GM12873 (cell line): ENCODE measurements around the gene GOLGA5.

Experiments
- CTCF ChIP-seq: IDR thresholded peaks from 2 replicates; pipeline ENCODE4 v1.5.1; 2012; ENCODE audit warnings: low read depth, mild to moderate bottlenecking, moderate library complexity, low read length, control low read depth; ENCODE audit not compliant: insufficient read depth; ENCODE audit errors: missing control alignments

GOLGA5 gene

GRCh38 chr14:92860049-92860840 lies 66.1 kb downstream of the GOLGA5 start:
- TF ChIP-seq CTCF: no peak

GRCh38 chr14:92861856-92862745 lies 68.0 kb downstream of the GOLGA5 start:
- TF ChIP-seq CTCF: no peak

GRCh38 chr14:92863286-92864080 lies 69.4 kb downstream of the GOLGA5 start:
- TF ChIP-seq CTCF: no peak

GRCh38 chr14:92865674-92866073 lies 71.6 kb downstream of the GOLGA5 start:
- no peak for TF ChIP-seq CTCF

GRCh38 chr14:92866181-92866752 lies 72.2 kb downstream of the GOLGA5 start:
- TF ChIP-seq CTCF: no peak

- no peak for TF ChIP-seq CTCF
Observed at GRCh38 chr14:92866901-92867865, 73.1 kb downstream of the GOLGA5 start.
